SU-DHL-6 (cell line): ENCODE results near the gene TXNDC11.

Source experiments
- H2AFZ ChIP-seq: fragments of 200-600 bp; sonication (generic); 2 replicates; pipeline ENCODE4 v1.6.1; 2014; ENCODE audit warnings: low read depth, mild to moderate bottlenecking, moderate library complexity, mixed read lengths, antibody characterized with exemption, low read length; ENCODE audit not compliant: severe bottlenecking
- H3F3A ChIP-seq: fragments of 200-600 bp; shearing (Covaris generic); 2 replicates; pipeline ENCODE4 v1.6.0; 2016; ENCODE audit warnings: antibody characterized with exemption, mild to moderate bottlenecking; ENCODE audit not compliant: insufficient read depth
- H3K27ac ChIP-seq: fragments of 200-600 bp; sonication (generic); 2 replicates; pipeline ENCODE4 v1.5.1; 2016; ENCODE audit warnings: low read depth, mild to moderate bottlenecking, low read length, moderate library complexity, mixed read lengths
- H3K27me3 ChIP-seq: fragments of 200-600 bp; sonication (generic), shearing (Covaris generic); 2 replicates; pipeline ENCODE4 v1.6.0; 2014; ENCODE audit warnings: mild to moderate bottlenecking, low read length
- H3K36me3 ChIP-seq: fragments of 200-600 bp; sonication (generic); 2 replicates; pipeline ENCODE4 v1.6.1; 2014; ENCODE audit warnings: mild to moderate bottlenecking, low read length, mixed read lengths
- H3K4me2 ChIP-seq: fragments of 300-600, 200-600 bp; shearing (Covaris generic), sonication (generic); 2 replicates; pipeline ENCODE4 v1.6.0; 2014; ENCODE audit warnings: low read length, low read depth, mild to moderate bottlenecking; ENCODE audit not compliant: poor library complexity, severe bottlenecking
- H3K4me3 ChIP-seq: fragments of 200-600 bp; sonication (generic); 2 replicates; pipeline ENCODE4 v1.5.1; 2014; ENCODE audit warnings: antibody characterized with exemption, low read length, mild to moderate bottlenecking, mixed read lengths; ENCODE audit not compliant: insufficient read depth, poor library complexity, severe bottlenecking
- H3K79me2 ChIP-seq: fragments of 200-600 bp; sonication (generic); 2 replicates; pipeline ENCODE4 v1.6.1; 2014; ENCODE audit warnings: mild to moderate bottlenecking, low read length, moderate library complexity; ENCODE audit not compliant: insufficient read depth
- H3K9ac ChIP-seq: fragments of 200-600 bp; sonication (generic); 2 replicates; pipeline ENCODE4 v1.7.0; 2014; ENCODE audit warnings: mild to moderate bottlenecking, low read length
- H3K9me2 ChIP-seq: fragments of 200-600 bp; sonication (generic); replicated peaks from 2 replicates; pipeline ENCODE4 v1.6.1; 2014; ENCODE audit warnings: low read length; ENCODE audit not compliant: insufficient read depth
- H3K9me3 ChIP-seq: fragments of 200-600 bp; sonication (generic); 2 replicates; pipeline ENCODE4 v1.6.1; 2014; ENCODE audit warnings: low read length, mixed read lengths; ENCODE audit not compliant: insufficient read depth
- H4K20me1 ChIP-seq: fragments of 200-600 bp; sonication (generic); 2 replicates; pipeline ENCODE4 v1.6.1; 2014; ENCODE audit warnings: low read depth, mild to moderate bottlenecking, antibody characterized with exemption, low read length, moderate library complexity, mixed read lengths
- EZH2phosphoT487 ChIP-seq: fragments of 200-600 bp; sonication (generic), shearing (Covaris generic); conservative IDR thresholded peaks from 2 replicates; pipeline ENCODE4 v1.6.1; 2018; ENCODE audit warnings: mild to moderate bottlenecking, antibody characterized with exemption, low read length, moderate library complexity, mixed read lengths
- TF ChIP-seq, protein P1 (sequence below): fragments of 200-600 bp; sonication (generic); IDR thresholded peaks from one replicate; pipeline ENCODE4 v1.5.1; 2017; ENCODE audit warnings: antibody characterized with exemption, mild to moderate bottlenecking, low read length, moderate library complexity; ENCODE audit not compliant: insufficient read depth, poor library complexity, severe bottlenecking

TXNDC11 gene

DNA sequence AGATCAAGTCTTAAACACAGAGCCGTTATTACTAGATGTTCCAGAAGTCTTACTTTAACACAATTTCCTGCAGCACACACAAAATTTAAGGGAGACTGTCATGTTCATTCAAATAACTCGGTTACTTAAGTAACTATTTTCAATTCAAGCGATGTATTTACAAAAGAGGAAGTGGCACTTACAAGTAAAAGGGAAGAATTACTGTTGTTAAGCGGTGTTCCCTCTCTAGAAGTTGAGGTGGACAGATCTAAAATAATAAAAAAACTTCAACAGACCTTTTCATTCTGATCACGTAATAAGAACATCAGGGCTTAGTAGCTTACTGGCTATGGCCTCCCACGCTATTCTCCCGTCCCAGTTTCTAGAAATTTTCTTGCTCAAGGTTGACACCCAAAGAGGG is 26.2 kb upstream of the TXNDC11 start:
- no peaks in the 10 kb centered on the region for H3K9me2 ChIP-seq
- H3K79me2 ChIP-seq: no peaks in the 10 kb centered on the region; the same call in 1 of the 2 replicates
- H3K9ac ChIP-seq: peak overlapping the region; percentile 20; the same call in 1 of the 2 replicates
- H3K27me3 ChIP-seq: no peaks in the 10 kb centered on the region
- H3K4me3 ChIP-seq: peak overlapping the region; percentile 27
- peak overlapping the region; percentile 55 for H3K4me2 ChIP-seq
- H3K36me3 ChIP-seq: peaks cover 42% of the 10 kb centered on the region
- H3F3A ChIP-seq: peaks cover 52% of the 10 kb centered on the region
- no peaks in the 10 kb centered on the region for H3K9me3 ChIP-seq
- no peaks in the 10 kb centered on the region for H4K20me1 ChIP-seq
- no peak overlapping the region for H2AFZ ChIP-seq
- no peak for TF ChIP-seq EZH2phosphoT487
- H3K27ac ChIP-seq: peak overlapping the region; percentile 90

DNA sequence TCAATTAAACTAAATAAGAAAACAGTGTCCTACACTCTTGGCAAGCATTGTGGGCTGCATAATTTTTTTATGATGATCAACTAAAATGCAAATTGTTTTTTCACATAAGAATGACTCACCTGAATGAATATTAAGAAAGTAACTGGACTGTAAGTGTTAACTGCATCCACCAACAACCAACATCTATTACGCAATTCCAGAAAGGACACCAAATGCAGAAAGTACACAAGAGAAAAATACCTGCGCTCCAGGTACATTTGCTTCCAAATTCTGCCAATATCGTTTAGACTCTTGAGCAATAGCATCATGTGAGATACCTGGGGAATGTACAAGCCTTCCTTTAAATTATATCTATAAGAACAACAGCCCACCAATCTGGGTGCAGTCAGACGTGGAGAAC is 19.8 kb upstream of the TXNDC11 start:
- Histone ChIP-seq H3K4me3 (no peak overlapping the region), H3K27me3 (no peaks in the 10 kb centered on the region), H2AFZ (no peak overlapping the region), H4K20me1 (no peaks in the 10 kb centered on the region), H3K79me2 (no peaks in the 10 kb centered on the region; the same call in 1 of the 2 replicates), H3K27ac (no peak overlapping the region), H3K4me2 (no peak overlapping the region), H3K36me3 (peaks cover 65% of the 10 kb centered on the region), H3F3A (peaks cover 26% of the 10 kb centered on the region), H3K9me2 (no peaks in the 10 kb centered on the region), H3K9me3 (no peaks in the 10 kb centered on the region), H3K9ac (no peak overlapping the region)
- no peak for TF ChIP-seq EZH2phosphoT487
- TF ChIP-seq, protein P1, sequence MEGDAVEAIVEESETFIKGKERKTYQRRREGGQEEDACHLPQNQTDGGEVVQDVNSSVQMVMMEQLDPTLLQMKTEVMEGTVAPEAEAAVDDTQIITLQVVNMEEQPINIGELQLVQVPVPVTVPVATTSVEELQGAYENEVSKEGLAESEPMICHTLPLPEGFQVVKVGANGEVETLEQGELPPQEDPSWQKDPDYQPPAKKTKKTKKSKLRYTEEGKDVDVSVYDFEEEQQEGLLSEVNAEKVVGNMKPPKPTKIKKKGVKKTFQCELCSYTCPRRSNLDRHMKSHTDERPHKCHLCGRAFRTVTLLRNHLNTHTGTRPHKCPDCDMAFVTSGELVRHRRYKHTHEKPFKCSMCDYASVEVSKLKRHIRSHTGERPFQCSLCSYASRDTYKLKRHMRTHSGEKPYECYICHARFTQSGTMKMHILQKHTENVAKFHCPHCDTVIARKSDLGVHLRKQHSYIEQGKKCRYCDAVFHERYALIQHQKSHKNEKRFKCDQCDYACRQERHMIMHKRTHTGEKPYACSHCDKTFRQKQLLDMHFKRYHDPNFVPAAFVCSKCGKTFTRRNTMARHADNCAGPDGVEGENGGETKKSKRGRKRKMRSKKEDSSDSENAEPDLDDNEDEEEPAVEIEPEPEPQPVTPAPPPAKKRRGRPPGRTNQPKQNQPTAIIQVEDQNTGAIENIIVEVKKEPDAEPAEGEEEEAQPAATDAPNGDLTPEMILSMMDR: no peak

DNA sequence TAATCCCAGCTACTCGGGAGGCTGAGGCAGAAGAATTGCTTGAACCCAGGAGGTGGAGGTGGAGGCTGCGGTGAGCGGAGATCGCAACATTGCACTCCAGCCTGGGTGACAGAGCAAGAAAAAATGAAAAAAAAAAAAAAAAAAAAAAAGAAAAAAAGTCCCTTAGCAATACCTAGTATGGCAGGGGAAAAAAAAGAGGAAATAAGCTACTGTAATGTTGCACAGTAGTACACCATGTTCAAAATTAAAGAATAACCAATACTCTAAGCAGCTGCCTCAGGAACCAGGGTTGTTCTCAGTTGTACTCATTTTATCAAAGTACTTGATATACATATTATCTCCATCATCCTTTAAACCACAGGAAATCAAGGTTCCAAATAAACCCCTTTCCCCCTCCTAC is 17.3 kb upstream of the TXNDC11 start:
- H3K4me2 ChIP-seq: no peak overlapping the region
- no peak overlapping the region for H2AFZ ChIP-seq
- no peak overlapping the region for H3K9ac ChIP-seq

DNA sequence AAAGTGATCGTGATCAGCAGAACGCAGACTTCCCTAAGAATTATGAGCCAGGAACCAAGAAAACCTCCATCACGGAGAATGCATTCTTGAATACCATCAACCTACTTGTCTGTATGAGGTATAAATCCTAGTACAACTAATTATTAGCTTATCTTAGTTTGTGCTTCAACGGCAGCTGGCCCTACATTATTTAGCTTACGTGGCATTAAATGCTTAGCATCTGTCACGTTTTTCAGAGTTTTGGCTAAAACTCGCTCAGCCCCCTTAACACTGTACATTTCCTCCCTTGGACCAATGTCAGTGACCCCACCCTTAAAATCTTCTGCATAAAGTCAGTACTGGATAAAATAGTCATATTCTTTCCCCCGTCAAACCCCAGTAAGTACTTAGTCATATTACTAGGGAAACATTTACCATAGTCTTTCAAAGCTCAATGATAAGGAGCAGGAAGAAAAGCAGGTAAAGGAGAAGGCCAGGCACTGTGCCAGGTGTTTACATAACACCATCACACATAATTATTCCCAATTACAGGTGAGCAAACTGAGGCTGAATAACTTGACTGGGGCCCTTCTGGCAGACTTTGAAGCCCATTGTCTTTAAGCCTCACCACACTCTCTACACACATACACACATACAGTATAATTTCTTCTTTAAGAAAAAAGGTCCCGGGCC is 16.6 kb upstream of the TXNDC11 start:
- no peak overlapping the region for H3K27ac ChIP-seq
- no peak overlapping the region for H3K9ac ChIP-seq
- no peaks in the 10 kb centered on the region for H3K27me3 ChIP-seq
- H4K20me1 ChIP-seq: no peaks in the 10 kb centered on the region
- H3K9me2 ChIP-seq: no peaks in the 10 kb centered on the region
- H3K79me2 ChIP-seq: no peaks in the 10 kb centered on the region
- H3K9me3 ChIP-seq: no peaks in the 10 kb centered on the region
- H3K36me3 ChIP-seq: peaks cover 58% of the 10 kb centered on the region
- H3K4me3 ChIP-seq: no peak overlapping the region
- H2AFZ ChIP-seq: no peak overlapping the region
- no peak for TF ChIP-seq EZH2phosphoT487
- TF ChIP-seq, protein P1: no peak
- peaks cover 21% of the 10 kb centered on the region; the same call in 1 of the 2 replicates for H3F3A ChIP-seq
- H3K4me2 ChIP-seq: no peak overlapping the region

More for the DNA sequence above, 17.3 kb upstream of the TXNDC11 start:
- no peak overlapping the region for H3K27ac ChIP-seq
- no peaks in the 10 kb centered on the region for H3K79me2 ChIP-seq
- no peak for TF ChIP-seq EZH2phosphoT487
- TF ChIP-seq, protein P1: no peak
- no peak overlapping the region for H3K4me3 ChIP-seq
- peaks cover 25% of the 10 kb centered on the region for H3F3A ChIP-seq
- H3K9me2 ChIP-seq: no peaks in the 10 kb centered on the region
- no peaks in the 10 kb centered on the region for H3K9me3 ChIP-seq
- peaks cover 62% of the 10 kb centered on the region for H3K36me3 ChIP-seq
- H3K27me3 ChIP-seq: no peaks in the 10 kb centered on the region
- no peaks in the 10 kb centered on the region for H4K20me1 ChIP-seq
